ENCODE measurements around the gene WNT5B.

The WNT5B gene

DNA sequence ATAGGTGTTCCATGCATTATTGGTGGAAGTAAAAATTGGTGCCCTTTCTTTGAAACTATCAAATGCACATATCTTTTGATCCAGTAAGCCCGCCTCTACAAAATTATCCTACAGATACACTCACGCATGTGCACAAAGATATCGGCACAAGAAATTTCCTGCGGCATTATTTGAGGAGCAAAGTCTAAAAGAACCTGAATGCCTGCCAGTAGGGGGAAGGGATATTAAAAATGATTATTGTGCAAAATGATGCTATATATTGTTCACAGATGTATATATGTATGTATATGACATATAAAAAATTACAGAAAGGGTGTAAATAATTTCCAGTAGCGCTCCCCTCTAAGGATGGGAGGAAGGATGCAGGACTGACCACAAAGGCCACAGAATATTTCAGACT, 37.2 kb downstream of the WNT5B start:
- TF ChIP-seq, protein P1, sequence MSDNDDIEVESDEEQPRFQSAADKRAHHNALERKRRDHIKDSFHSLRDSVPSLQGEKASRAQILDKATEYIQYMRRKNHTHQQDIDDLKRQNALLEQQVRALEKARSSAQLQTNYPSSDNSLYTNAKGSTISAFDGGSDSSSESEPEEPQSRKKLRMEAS (IDR thresholded peaks at IDR 0.05; ENCODE audit: low read depth, low read length), result no peak
- TF ChIP-seq POLR2A (IDR thresholded peaks at IDR 0.05; ENCODE audit: extremely low read depth, insufficient read length), result no peak
- TF ChIP-seq MYC (IDR thresholded peaks at IDR 0.05; ENCODE audit: low read depth, low read length), result no peak
- TF ChIP-seq, protein P2, sequence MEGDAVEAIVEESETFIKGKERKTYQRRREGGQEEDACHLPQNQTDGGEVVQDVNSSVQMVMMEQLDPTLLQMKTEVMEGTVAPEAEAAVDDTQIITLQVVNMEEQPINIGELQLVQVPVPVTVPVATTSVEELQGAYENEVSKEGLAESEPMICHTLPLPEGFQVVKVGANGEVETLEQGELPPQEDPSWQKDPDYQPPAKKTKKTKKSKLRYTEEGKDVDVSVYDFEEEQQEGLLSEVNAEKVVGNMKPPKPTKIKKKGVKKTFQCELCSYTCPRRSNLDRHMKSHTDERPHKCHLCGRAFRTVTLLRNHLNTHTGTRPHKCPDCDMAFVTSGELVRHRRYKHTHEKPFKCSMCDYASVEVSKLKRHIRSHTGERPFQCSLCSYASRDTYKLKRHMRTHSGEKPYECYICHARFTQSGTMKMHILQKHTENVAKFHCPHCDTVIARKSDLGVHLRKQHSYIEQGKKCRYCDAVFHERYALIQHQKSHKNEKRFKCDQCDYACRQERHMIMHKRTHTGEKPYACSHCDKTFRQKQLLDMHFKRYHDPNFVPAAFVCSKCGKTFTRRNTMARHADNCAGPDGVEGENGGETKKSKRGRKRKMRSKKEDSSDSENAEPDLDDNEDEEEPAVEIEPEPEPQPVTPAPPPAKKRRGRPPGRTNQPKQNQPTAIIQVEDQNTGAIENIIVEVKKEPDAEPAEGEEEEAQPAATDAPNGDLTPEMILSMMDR (IDR thresholded peaks at IDR 0.05; ENCODE audit: low read depth, low read length), result no peak
- DNase-seq (ENCODE audit: low read depth), result peak; percentile 22
- H3K4me3 ChIP-seq (ENCODE audit: low read depth, low read length), result no peak overlapping the region

DNA sequence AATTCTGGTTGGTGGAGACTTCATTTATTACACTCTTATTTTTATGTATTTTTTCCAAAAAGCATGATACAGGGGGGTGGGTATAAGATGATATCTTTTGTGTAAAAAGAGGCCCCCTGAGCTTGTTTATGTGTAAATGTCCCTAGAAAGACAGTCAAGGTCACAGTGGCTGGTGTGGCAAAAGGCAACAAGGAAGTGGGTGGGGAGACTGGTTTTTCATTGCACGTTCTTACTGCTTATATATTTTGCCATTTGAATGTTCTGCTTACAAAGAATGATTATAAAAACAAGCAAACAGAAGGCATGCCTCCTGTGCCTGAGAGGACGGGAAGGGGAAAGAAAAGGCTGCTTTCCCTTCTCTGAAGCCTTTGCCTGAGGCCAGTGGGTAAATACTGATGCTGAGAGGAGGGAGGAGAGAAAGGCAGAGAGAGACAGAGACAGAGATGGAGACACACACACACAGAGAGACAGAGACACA, 37.7 kb downstream of the WNT5B start:
- DNase-seq (ENCODE audit: low read depth), result peak; percentile 77
- H3K4me3 ChIP-seq (ENCODE audit: low read depth, low read length), result no peak overlapping the region
- TF ChIP-seq MYC (IDR thresholded peaks at IDR 0.05; ENCODE audit: low read depth, low read length) (peak; percentile 18; the same call in 1 of the 2 replicates), POLR2A (IDR thresholded peaks at IDR 0.05; ENCODE audit: extremely low read depth, insufficient read length) (no peak)
- TF ChIP-seq, protein P2 (IDR thresholded peaks at IDR 0.05; ENCODE audit: low read depth, low read length), result no peak

DNA sequence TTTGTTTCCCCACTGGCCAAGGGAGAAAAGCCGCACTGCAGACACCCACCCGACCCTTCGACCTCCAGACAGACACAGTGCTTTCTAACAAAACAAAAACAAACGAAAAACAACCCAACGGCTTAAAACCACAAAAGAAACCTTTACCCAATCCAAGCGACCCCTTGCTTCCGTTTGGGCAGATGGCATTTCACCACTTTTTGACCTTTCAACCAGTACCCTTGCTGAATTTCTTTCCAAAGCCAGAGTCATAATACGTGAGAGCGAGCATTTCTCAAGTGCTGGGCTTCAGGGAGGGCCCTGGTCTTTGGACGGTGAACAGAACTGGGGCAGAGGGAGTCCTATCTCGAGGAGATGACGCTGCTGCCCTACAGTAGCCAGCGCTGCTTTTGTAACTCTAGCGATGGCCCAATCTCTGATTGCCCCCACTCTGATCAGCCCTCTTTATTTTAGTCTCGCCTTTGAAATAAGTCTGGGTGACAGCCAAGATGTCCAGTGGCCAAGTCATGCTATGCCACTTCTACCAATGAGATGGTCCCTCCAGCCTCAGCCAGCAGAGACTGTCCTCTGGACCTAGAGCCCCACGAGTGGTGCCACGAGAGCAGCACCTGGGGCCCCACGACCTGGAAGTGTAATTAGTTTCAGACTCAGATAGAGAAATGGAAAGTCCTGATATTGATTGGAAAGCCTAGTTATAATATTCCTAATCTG, 40.0 kb downstream of the WNT5B start:
- peak overlapping the region; percentile 14 for H3K4me3 ChIP-seq (ENCODE audit: low read depth, low read length)
- TF ChIP-seq, protein P2 (IDR thresholded peaks at IDR 0.05; ENCODE audit: low read depth, low read length), result no peak
- TF ChIP-seq, protein P1 (IDR thresholded peaks at IDR 0.05; ENCODE audit: low read depth, low read length), result no peak
- peak; percentile 54; the same call in 1 of the 2 replicates for TF ChIP-seq MYC (IDR thresholded peaks at IDR 0.05; ENCODE audit: low read depth, low read length)
- TF ChIP-seq POLR2A (IDR thresholded peaks at IDR 0.05; ENCODE audit: extremely low read depth, insufficient read length), result no peak
- DNase-seq (ENCODE audit: low read depth), result peak; percentile 95

DNA sequence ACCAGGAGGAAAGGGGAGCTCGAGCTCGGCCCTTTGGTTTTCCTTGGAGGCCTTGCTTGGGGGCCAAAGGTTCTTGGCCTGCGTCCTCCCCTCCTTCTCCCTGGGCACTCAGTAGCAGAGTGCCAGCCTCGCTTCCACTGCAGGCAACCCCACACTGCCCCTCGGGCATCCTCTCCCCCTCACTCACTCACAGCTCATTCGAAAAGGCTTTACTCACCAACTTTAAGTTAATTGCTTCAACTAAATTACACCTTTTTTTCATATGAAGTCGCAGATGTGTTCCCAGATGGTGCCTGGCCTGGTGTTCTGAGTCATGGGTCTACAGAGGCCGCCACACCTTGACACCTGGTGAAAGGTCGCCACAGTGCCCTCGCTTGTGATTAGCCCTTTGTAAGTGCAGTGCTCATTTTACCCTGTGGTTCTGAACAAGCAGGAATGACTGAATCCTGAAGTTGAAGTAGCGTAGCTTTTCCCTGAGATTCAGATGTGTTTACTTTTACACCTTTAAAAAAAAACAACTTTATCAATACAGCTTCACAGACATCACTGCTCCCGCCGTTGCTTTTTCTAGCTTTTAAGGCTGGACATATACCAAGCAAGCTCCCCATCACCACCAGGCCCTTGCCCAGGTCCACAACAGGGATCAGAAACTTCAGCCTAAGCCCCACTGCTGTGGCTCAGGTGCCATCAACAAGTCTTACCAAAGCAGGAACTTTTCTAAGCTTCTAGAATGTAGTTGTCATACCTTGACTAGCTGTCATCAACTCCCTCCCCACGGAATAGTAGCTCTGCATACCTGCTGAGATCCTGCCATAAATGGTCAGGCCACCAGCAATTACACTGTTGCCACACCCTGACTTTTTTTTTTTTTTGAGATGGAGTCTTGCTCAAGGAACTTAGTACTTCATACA, 41.6 kb downstream of the WNT5B start:
- H3K4me3 ChIP-seq (ENCODE audit: low read depth, low read length), result no peak overlapping the region
- DNase-seq (ENCODE audit: low read depth), result no peak
- no peak for TF ChIP-seq MYC (IDR thresholded peaks at IDR 0.05; ENCODE audit: low read depth, low read length)
- TF ChIP-seq, protein P1 (IDR thresholded peaks at IDR 0.05; ENCODE audit: low read depth, low read length), result no peak
- TF ChIP-seq, protein P2 (IDR thresholded peaks at IDR 0.05; ENCODE audit: low read depth, low read length), result no peak

DNA sequence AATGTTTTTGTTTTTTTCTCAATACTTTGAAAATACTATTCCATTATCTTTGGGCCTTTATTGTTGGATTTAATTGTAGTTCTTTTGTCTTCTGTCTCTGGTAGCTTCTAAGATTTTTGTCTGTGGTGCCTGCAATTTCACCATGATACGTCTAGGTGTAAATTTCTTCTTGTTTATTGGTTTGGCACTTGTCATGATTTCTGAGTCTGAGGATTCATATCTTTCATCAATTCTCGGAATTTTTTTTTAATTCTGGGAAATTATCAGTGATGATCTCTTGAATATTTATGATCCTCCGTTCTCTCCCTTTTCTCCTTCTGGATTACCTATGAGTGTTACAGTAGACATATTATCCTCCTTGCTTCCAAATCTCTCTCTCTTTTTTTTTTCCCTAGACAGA, 47.0 kb downstream of the WNT5B start:
- no peak overlapping the region for H3K4me3 ChIP-seq (ENCODE audit: low read depth, low read length)
- TF ChIP-seq POLR2A (IDR thresholded peaks at IDR 0.05; ENCODE audit: extremely low read depth, insufficient read length), result no peak
- TF ChIP-seq, protein P2 (IDR thresholded peaks at IDR 0.05; ENCODE audit: low read depth, low read length), result no peak
- no peak for TF ChIP-seq MYC (IDR thresholded peaks at IDR 0.05; ENCODE audit: low read depth, low read length)
- TF ChIP-seq, protein P1 (IDR thresholded peaks at IDR 0.05; ENCODE audit: low read depth, low read length), result no peak
- no peak for DNase-seq (ENCODE audit: low read depth)

All from NB4 (cell line).